ENCODE results near the gene BBS7.

Gene BBS7

GRCh38 chr4:121829511-121829910 lies 40.8 kb downstream of the BBS7 start:
- H3K4me3 ChIP-seq (ENCODE audit: low read length), result no peak overlapping the region
- peak; percentile 24 for DNase-seq (ENCODE audit: low read depth)
- TF ChIP-seq CTCF (conservative IDR thresholded peaks at IDR 0.05; ENCODE audit: low read length), result no peak

- DNase-seq (ENCODE audit: low read depth), result peak; percentile 31
Measured at GRCh38 chr4:121827853-121828252, 42.4 kb downstream of the BBS7 start.

GRCh38 chr4:121824950-121825349 lies 45.3 kb downstream of the BBS7 start:
- TF ChIP-seq CTCF (conservative IDR thresholded peaks at IDR 0.05; ENCODE audit: low read length), result no peak
- no peak for DNase-seq (ENCODE audit: low read depth)
- H3K4me3 ChIP-seq (ENCODE audit: low read length), result no peak overlapping the region

More at GRCh38 chr4:121827853-121828252, 42.4 kb downstream of the BBS7 start:
- H3K4me3 ChIP-seq (ENCODE audit: low read length), result no peak overlapping the region
- no peak for TF ChIP-seq CTCF (conservative IDR thresholded peaks at IDR 0.05; ENCODE audit: low read length)

GRCh38 chr4:121824171-121824527 lies 46.1 kb downstream of the BBS7 start:
- H3K4me3 ChIP-seq (ENCODE audit: low read length), result peak overlapping the region; percentile 60
- no peak for DNase-seq (ENCODE audit: low read depth)
- TF ChIP-seq CTCF (conservative IDR thresholded peaks at IDR 0.05; ENCODE audit: low read length), result no peak; the same call in 1 of the 2 replicates

GRCh38 chr4:121823505-121824170 lies 46.6 kb downstream of the BBS7 start, which contains the start of gene CCNA2:
Gene CCNA2 (minus strand): TSS chr4:121823883. CDS start chr4:121823628, 255 bp downstream.
- peak; percentile 96 for DNase-seq (ENCODE audit: low read depth)
- TF ChIP-seq CTCF (conservative IDR thresholded peaks at IDR 0.05; ENCODE audit: low read length), result peak; percentile 34; the same call in 1 of the 2 replicates

GRCh38 chr4:121822796-121823504 lies 47.3 kb downstream of the BBS7 start:
- TF ChIP-seq CTCF (conservative IDR thresholded peaks at IDR 0.05; ENCODE audit: low read length), result peak; percentile 49
- H3K4me3 ChIP-seq (ENCODE audit: low read length), result peak overlapping the region; percentile 77
- no peak for DNase-seq (ENCODE audit: low read depth)

More at GRCh38 chr4:121823505-121824170, 46.6 kb downstream of the BBS7 start, which contains the start of gene CCNA2:
- H3K4me3 ChIP-seq (ENCODE audit: low read length), result peak within 1 kb of the TSS; percentile 77

- TF ChIP-seq CTCF (conservative IDR thresholded peaks at IDR 0.05; ENCODE audit: low read length), result no peak
- DNase-seq (ENCODE audit: low read depth), result no peak
- H3K4me3 ChIP-seq (ENCODE audit: low read length), result peak overlapping the region; percentile 77
Measured at GRCh38 chr4:121822047-121822446, 48.2 kb downstream of the BBS7 start.
